Stimulated activated CD8-positive, alpha-beta memory T cell treated with anti-CD3 and anti-CD28 coated beads, Interleukin-7, amount 100 ng/mL, for 24 hours (primary cell): Measurements from ENCODE around the gene LAMA1.

ENCODE experiments used
- DNase-seq: peaks from one replicate; pipeline ENCODE4 v3.0.0-alpha.2; 2020; ENCODE audit warnings: low read depth

LAMA1 gene

DNA sequence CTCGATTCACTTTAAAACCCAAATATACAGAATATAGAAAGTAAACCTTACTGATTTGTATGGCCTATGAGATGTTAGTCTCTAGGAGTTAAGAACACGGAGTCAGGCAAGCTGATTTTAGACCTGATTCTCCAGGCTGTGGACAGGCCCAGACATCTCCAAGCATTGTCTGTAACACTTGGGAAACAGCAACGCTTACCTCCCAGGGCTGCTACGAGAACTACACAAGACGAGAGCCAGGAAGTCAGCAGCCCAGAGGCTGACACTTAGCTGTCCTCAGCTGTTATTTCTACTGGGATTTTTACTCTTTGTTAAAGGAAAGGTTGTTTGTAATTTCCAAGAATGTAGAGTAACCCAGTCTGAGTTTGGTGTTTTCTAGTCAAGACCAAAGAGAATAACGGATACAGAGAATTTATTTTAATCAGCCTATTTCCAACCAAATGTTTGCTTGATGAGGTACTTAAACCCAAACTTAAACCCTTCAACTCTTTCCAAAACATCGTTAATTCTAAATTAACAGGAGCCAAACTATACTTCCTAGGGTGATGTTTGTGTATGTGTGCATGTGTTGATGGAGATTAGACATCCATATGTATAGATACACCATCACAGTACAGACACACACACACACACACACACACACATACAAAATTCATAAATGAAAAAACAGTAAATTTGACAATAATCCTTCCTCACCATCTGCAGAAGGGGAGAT, 123.4 kb downstream of the LAMA1 start:
- DNase-seq, result no peak

DNA sequence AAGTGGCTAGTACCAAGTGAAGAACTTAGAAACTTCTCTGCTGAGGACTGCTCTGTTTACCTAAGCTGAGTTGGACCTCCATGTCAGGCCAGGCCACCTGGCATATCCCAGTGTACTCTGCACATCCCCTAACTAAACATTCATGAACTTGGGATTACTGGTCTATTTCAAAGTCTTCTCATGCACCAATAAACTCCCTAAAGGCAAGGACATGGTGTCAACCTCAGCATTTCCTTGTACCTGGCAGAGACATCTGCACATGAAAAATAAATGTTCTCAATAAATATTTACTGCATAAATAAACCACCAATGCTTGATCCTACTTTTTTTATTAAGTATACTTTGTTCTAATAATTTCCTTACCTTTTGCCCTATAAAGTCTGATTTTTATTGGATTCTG, 124.8 kb downstream of the LAMA1 start:
- DNase-seq, result no peak

DNA sequence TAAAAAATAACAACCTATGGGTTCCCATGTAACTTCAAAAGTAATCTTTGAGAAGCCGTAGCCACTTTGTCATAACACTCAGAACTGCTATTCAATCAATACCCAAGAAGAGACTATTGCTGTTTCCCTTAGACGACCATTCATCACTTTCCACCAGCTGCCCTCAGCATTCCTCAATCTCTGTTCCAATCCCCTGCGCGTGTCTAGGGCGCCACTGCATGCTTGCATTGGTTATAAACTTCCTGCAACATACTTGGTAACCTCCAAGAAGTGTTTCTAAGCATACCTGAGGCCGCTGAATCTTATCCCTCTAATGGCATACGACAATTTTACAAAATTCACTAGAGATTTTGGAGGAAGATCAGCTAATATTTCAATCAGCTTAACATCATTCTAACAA, 134.2 kb downstream of the LAMA1 start:
- DNase-seq, result no peak

DNA sequence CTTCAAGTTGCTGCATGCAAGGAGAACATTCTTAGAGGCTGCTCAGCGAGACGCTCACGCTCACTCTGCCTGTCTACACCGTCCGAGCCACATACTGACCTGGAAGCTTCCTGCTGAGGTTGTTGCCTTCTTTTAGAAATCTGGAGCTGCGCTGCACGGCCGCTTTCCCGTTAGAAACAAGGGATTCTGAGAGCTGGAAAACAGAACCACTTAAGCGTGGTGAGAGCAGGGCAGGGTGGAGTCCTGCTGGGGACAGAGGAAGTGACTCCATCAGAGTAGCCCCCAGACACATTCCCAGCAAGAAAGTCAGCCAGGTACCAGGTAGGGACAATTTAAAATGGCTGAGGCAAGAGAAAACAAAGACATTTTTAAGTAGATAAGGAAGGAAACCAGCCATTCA, 135.2 kb downstream of the LAMA1 start:
- no peak for DNase-seq

DNA sequence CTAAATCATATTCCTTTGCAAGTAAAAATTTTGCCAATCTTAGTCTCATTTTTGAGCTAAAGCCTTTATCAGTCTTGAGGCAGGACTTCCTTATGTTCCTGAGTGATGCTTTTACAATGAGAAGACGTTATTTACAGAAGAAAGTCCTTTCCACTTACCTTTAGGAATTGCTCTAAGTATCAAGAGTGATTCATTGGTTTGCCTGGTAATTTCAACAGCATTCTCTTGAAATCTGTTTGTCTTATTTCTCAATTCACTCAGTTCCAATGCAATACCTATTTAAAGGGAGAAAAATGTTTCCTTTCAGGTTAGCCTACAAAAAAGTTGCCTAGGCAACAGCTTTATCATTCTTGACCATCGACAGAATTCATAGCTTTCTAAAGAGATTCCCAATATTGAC, 137.2 kb downstream of the LAMA1 start:
- no peak for DNase-seq

DNA sequence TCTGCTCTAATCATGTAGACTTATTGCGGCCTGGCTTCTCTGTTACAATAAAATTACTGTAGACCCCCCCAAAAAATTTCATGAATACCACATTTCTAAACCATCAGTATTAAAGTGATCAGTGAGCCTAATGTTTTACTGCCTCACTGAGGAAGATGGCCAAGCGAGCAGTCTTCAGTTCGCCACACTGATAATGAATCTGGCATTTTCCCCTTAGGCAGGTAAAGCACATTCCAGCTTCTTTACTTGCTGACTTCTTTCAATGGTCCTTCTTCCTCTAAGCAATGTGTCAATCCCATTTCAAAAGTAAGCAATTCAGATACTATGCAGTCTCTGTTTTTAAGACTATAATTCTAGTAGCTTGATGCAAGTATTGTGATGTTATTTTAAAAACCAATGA, 137.6 kb downstream of the LAMA1 start:
- no peak for DNase-seq

DNA sequence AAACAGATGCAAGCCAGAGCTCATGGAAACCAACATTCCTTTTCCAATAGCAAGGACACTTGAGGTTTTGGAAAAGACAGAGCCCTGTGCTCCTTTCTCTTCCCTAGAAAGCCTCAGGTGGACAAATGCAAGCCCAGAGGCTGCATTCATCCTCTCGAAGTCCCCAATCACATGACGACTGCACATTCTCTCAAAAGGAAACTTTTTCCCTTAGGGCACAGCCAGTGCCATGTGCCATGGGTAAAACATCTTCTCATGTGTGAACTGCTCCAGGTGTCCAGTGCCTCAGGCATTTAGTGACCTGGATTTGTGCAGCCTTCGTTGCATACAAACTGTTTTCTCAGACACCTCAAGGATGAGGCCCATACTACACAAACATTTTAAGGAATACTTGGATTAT, 140.7 kb downstream of the LAMA1 start:
- no peak for DNase-seq

DNA sequence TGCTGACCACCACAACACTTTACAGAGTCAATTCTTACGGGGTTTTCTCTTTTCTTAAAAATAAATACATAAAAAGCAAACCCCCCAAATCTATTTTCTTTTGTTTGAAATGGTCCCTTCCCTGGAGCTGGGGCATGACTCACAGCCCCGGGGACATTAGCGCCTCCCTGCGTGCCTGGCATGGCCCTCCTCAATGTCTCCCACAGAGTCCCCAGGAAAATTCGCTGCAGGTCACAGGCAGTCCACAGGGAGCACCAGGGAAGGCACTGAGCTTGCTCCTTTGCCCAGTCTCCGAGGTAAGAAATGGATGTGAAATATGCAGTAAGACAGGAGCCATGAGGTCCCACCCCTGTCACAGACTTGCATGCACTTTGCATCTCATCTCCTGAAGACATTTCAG, 142.5 kb downstream of the LAMA1 start:
- no peak for DNase-seq

DNA sequence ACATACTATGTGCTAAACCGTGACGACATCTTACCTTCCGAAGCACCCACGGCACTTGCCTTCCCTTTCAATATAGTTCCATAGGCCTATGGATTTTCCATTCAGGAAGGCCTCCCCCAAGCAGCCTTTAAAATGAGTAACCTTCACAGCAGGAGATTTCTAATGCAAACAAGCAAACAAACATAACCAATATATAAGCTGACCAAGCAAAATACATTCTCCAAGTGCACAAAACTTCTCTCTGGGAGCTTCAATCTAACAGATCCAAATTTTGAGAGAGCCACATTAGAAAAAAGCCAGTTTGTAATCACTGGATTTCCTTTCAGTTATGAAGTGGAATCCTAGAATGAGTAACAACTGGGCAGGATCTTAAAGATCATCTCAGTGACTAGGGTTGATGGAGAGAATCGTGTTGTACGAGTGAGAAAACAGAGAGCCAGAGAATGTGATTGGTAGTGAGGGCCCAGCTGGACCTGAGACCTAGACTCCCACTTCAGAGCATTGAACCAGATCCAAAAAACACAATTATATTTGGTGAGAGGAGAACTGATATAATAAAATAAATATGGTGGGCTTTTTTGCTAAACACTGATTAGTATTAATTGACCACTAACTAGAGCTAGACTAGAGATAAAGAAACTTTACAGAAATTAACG, 145.6 kb downstream of the LAMA1 start:
- DNase-seq, result no peak

DNA sequence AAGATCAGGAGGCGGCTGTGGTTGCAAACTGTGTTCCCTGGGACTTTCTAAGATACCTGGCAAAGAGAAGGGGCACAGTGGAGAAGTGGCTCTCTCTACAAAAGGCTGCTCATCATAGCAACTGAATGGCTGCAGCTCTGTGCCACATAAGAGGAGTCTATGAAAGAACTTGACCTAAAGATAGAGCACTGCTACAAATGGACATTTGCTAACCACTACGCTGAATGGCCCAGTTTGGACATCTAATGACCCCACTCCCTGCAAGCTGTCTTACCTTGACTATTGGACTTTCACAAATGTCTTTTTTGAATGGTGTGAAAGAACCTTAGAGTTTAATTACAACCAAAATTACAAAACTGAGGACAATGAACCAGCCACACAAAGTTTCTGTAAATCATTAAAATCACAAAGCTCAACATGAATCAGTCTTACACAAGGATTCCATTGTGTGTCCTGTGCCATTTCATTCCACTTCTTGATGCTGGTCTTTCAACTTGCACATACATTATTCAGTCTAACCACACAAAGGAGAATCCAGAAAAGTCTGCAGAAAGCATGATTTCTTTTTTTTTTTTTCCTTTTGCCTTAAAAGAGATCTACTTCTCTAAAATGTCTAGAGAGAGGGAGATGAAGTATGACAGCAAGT, 154.0 kb downstream of the LAMA1 start:
- no peak for DNase-seq

DNA sequence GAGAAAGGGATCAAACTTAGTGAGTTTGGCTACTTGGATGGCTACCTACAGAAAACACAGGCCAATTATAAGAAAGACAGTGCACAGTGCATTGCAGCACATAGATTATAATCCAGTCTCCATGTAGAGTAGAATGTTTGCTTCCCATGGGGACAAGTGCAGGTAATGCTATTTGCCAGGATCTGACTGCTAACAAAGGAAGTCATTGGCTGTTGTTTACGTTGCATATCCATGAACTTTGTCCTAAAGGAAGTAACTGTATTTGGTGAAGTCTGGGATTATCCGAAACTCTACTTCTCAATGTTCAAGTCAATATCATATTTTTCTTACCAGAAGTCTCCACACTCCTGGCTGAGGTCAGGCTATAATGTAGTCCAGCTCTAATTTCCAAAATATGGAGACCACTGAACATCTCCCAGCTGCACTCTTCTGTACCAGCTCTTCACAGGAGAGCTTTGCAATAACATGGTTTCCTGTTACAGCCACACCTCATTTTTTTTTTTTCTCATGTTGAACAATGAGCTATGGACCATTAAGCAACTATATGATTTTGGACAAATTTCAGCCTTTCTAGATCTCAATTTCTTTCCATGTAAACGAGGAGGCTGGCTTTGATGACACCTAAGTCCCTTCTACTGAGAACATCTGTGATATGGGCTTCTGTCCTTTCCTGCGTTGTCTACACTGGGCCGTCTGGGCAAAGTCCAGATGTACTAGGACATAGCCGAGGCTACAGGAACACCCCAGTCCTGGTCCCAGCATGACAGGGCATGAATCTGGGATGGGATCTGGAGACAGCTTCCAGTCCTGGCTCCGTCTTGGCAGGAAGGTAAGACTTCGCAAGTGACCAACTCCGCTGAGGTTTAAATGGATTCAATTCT, 154.8 kb downstream of the LAMA1 start:
- no peak for DNase-seq

DNA sequence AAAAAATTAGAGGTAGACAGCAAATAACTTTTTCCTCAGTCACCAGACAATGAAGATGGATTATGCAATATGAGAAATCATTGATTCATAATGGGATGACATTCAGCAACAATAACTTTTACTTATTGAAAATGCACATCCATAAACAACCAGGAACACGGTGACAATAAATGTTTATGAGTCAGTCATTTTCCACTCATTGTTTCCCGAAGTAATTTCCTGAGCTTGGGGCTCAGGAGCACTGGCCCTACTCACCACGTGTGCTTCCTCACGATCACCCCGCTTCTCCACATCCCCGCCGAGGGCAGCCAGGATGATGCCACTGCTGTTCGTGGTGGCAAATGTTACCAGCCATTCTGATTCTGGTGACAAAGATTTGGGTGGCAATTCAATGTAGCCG, 156.3 kb downstream of the LAMA1 start:
- DNase-seq, result no peak

DNA sequence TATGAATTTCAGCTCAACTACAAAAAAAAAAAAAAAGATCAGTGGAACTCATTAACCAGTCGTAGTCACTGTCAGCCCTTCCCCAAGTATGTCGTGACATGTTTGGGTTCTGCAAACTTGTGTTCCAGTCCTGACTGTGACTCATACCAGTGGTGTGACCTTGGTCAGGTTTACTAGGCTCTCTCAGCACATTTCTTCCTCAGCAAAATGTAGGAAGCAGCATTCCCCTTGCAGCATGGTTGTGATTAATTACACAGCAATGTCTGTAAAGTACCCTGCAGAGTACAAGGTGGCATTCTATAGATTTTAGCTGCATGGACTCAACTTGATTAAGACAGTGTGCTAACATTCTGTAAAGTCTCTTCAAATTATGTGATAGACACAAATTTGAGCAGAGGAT, 156.9 kb downstream of the LAMA1 start:
- DNase-seq, result no peak

DNA sequence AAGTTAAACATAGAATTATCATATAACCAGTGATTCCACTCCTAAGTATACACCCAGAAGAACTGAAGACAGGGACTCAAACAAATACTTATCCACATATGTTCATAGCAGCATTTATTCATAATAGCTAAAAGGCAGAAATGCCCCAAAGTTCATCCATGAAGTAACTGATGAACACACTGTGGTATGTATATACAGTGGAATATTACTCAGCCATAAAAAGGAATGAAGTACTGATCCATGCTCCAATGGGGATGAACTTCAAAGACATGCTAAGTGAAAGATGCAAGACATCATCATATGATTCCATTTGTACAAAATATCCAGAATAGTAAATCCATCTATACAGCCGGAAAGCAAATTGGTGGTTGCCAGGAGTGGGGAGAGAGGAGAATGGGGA, 157.5 kb downstream of the LAMA1 start:
- DNase-seq, result no peak

DNA sequence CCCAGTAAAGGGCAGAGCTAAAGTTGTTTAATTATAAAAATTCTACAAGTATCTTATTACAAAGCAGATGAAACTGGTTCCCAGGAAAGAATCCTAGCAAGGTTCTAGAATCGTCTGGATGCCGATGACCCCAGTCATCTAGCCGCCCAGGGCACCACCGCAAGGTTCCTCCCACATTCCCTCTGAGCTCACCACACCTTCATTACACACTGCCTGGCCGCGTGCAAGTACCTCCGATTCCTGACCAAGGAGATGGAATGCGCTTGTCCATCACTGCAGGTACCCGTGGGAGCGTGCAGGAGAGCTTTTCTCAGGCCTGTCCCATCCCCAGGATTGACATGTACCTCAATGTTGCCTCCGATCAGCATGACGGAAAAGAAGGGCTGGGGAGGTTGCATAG, 158.5 kb downstream of the LAMA1 start:
- no peak for DNase-seq

DNA sequence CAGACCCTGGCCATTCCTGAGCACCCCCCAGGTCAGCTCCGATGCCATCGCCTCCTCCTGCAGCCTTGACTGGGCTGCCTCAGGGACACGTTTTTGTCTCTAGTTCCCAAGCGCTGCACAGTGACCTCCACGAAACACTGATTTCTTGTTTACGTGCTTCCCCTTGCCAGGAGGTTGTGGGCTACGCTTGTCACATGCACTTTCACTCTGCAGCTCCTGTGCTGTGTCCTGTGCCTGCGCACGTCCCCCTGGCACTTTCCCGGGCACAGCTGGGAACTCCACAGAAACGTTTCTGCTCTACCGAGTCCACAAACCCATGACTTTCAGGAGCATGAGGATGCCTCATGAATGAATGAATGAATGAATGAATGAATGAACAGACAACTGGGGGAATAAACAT, 160.6 kb downstream of the LAMA1 start:
- no peak for DNase-seq

DNA sequence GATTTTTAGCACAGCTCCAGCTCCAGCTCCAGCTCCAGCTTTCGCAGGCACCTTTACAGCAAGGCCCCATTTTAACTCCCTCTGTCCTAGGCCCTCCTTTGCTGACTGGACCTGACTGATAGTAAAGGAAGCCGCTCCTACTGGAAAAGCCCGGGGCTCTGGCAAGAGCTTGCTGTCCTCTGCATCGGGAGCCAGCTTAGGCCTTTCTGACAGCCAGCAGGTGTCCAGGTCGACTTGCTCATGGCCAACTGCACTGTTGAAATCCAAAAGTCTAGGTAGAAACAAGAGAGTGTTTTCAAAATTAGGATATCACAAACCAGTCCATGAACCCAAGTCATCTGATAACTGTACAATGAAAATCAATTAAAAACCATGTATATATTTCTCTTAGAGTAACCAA, 161.1 kb downstream of the LAMA1 start:
- no peak for DNase-seq

DNA sequence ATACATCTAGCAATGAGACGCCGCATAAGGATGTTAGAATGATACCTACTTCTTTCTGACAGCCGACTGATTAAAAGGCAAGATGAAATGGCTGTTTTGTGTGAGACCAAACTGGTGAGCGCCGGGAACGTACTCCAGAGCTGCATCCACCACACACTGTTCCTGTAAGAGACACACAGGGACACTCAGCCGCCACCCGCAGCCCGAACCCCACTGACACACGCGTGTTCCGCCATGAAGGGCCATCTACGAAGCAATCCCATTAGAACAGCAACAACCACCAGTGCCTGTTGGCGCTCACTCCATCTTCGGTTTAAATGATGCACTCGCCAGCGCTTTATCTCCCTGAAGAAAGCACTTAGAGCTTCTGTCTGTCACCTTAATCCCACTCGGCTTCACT, 162.3 kb downstream of the LAMA1 start:
- no peak for DNase-seq

DNA sequence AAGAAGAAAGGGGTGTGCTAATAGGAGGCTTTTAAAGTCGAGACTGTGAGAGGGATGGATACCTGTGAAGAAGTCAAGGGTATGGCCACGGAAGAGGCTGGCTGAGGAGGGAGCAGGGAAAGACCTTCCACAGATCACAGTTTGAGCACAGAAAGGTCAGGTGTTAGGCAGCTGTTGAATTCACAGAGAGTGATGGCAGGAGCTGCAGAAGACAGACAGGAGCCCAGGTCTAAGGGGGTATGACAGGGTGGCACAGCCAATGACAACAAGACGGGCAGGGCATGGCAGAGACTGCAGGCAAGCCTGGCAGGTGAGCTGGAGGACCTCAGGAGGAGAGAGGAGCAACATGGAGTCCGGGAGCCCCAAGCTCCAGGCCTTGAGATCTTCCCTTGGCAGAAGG, 163.1 kb downstream of the LAMA1 start:
- DNase-seq, result no peak

DNA sequence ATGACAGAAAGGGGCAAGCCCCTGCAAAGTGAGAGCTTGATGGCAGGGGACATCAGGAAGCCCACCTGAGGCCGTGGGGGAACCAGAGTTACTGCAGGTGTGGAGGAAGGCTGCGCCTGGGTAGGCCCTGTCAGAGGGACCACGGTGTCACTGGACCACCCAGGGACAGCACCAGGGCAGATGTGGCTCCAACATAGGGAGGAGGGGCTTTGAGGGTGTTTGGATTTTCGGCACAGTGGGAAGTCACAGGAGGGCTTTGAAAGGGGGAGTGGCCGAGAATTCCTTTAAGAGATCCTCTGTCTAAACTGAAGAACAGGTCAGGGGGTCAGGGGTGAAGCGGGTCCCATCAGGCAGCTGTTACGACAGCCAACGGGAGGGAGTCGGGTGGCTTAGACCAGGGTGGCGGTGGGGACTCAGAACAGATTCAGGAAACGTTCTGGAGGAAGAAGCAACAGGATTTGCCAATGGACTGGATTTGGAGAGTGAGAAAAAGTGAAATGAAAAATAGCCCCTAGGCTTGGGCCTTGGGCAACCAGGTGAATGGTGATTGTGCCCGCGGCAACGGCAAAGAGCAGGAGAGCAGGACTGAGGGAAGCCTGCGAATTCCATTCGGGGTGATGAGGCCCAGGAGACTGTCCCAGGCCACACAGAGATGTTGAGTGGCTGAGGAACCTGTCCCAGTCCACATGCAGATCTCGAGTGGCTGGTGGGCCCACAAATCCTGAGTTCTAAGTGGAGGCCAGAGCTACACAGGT, 166.1 kb downstream of the LAMA1 start:
- DNase-seq, result no peak

DNA sequence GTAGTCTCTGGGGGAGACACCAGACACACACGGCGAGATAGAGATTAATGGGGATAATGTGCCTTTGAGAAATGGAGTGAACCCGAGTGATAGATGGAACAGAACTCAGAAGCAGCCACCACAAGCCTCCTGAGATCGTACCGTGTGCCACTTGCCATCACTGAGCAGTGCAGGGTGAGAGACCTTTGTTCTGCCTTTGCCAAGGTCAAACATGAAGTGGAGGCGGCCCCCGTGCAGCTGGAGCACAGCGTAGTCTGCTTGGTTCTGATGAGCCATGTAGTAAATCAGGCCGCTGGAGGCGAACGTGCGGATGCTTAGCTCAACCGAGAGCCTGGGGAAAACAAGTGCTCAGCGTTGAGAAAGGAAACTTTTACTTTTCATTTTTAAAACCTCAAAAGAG, 167.0 kb downstream of the LAMA1 start:
- DNase-seq, result no peak
